Astrocyte of the spinal cord (primary cell): Measurements from ENCODE around the gene CAMTA1.

Source experiments
- DNase-seq: peaks from one replicate; pipeline ENCODE4 v3.0.0; 2011; ENCODE audit warnings: low read depth, low spot score
- H3K4me3 ChIP-seq: 2 replicates; pipeline ENCODE4 v1.5.1; 2011; ENCODE audit warnings: low read depth, mild to moderate bottlenecking, low read length, moderate library complexity
- in situ Hi-C: cut with HindIII; loops from 2 replicates; pipeline ENCODE4 v1.10.0; 2017; ENCODE audit warnings: low sequenced_read_pairs
- TF ChIP-seq, protein P1 (sequence below): IDR thresholded peaks from 2 replicates; pipeline ENCODE4 v1.5.1; 2012; ENCODE audit warnings: low read depth, mild to moderate bottlenecking, low read length, inconsistent platforms

Gene CAMTA1

DNA sequence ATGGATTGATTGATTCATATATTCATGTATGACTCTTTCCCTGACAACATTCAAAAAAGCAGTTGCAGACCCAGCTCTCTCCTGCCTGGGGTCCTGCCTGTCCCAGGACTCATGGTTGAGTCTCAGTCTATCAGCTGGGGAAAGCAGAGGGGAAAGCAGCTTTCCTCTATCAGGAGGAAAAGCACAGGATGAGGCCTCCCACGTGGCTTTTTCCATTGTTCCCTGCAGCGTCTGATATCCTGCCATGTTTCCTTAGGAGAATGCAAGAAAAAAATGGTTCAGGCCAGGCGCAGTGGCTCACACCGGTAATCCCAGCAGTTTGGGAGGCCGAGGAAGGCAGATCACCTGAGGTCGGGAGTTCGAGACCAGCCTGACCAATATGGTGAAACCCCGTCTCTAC, 852.8 kb downstream of the CAMTA1 start:
- in situ Hi-C loops = no loop called here

DNA sequence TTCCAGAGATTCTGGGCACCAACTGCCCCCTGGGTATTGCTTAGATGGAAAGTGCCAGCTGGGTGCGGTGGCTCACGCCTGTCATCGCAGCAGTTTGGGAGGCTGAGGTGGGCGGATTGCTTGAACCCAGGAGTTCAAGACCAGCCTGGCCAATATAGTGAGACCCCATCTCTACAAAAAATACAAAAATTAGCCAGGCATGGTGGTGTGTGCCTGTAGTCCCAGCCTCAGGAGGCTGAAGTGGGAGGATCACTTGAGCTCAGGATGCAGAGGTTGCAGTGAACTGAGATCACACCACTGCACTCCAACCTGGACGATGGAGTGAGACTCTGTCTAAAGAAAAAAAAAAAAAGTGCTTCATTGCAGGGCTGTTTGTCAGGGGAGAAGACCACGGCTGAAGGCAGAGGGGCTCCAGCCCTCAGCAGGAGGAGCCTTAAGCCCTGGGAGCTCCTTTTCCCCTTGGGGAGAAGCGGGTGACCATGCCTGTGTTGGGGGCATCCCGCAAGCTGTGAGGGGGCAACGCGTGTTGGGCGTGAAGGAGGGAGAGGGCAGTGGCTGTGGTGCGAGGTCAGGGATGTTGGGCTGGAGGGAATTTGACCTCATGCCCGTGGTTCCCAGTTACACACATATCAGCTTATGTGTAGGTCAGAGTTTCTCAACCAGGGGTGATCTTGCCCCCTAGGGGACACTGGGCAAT, 854.3 kb downstream of the CAMTA1 start:
- DNase-seq = no peak
- in situ Hi-C loops = no loop called here
- TF ChIP-seq, protein P1, sequence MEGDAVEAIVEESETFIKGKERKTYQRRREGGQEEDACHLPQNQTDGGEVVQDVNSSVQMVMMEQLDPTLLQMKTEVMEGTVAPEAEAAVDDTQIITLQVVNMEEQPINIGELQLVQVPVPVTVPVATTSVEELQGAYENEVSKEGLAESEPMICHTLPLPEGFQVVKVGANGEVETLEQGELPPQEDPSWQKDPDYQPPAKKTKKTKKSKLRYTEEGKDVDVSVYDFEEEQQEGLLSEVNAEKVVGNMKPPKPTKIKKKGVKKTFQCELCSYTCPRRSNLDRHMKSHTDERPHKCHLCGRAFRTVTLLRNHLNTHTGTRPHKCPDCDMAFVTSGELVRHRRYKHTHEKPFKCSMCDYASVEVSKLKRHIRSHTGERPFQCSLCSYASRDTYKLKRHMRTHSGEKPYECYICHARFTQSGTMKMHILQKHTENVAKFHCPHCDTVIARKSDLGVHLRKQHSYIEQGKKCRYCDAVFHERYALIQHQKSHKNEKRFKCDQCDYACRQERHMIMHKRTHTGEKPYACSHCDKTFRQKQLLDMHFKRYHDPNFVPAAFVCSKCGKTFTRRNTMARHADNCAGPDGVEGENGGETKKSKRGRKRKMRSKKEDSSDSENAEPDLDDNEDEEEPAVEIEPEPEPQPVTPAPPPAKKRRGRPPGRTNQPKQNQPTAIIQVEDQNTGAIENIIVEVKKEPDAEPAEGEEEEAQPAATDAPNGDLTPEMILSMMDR = no peak
- H3K4me3 ChIP-seq = no peak overlapping the region

More for the DNA sequence above, 852.8 kb downstream of the CAMTA1 start:
- no peak overlapping the region for H3K4me3 ChIP-seq
- DNase-seq = no peak
- TF ChIP-seq, protein P1 = no peak

DNA sequence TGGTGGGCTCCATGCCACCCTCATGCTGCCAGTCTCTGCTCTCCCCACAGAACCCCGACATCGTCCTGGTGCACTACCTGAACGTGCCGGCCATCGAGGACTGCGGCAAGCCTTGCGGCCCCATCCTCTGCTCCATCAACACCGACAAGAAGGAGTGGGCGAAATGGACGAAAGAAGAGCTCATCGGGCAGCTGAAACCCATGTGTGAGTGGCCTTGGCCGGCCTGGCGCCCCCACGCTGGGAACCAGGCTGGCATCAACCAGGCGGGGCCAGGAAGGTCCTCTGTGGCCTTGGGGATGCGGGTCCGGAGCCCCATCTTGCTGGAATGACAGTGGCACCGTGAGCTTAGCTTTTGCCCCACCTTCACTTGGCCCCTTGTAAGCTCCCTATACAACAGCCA, 855.1 kb downstream of the CAMTA1 start:
- in situ Hi-C loops = no loop called here

DNA sequence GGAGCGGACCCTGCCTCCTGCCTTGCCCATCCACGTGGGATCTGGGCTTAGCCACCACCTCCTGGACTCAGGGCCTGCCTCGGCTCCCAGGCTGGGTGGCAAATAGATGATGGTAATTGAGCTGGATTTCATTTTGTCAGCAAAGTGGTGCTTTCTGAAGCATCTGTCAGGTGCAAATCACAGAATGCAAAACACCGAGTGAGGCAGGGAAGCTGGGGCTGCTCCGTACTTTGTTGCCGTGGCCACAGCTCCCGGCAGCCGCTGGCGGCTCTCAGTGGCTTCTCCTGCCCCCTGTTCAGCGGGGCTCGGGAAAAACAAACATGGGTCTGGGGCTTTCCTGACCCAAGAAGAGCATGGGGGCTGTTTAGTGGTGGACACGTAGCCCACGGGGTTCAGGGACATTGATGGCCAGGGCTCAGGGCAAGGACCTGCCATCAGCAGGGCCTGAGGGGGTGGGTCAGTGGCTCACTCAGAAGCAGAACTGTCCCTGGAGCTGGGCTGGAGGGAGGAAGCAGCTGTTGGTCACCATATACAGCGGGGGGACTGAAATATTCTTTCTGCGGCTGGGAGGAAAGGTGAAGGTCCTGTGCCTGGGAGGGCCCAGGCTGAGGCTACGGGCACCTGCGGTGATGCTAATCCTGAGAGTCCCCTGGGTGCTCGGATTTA, 855.8 kb downstream of the CAMTA1 start:
- in situ Hi-C loops = no loop called here
- TF ChIP-seq, protein P1 = no peak

More for the DNA sequence above, 855.1 kb downstream of the CAMTA1 start:
- no peak overlapping the region for H3K4me3 ChIP-seq
- TF ChIP-seq, protein P1 = no peak
- DNase-seq = no peak

DNA sequence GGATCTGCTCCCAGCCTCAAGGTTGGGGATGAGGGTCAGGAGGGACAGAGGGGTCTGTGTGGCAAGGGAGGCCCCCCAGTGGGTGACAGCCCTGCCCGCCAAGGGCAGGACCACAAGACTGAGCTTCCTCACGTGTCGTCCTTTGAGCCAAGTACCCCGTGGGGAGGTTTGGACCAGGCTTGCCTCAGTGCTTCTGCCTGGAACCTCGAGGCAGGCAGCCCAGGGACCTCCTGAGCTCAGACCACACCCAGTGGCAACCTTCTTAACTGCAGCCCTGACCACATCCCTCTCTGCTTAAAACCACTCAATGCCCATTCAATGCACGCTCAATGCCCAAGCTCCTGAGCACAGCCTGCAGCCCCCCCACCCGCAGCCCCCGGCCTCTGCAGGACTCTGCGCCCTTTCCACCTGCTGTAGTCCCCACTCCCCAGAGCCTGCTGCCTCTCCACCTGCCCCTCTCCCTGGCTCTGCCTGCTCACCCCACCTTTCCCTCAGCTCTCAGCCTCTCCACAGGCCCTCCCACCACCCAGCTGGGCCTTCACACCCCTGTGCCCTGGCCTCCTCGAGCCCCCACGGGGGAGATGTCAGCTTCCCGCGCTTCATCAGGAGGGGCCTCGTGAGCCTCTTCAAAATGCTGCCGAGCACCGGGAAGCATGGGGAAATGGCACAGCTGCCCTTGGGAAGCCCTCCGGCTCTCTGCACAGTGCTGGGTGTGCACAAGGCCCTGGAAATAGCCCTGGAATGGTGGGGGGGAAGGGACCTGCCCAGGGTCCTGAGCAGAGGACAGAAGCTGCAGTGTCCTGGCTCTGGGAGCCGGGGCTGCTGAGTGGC, 856.5 kb downstream of the CAMTA1 start:
- no peak for DNase-seq
- in situ Hi-C loops = no loop called here
- TF ChIP-seq, protein P1 = peak; percentile 6

More for the DNA sequence above, 855.8 kb downstream of the CAMTA1 start:
- no peak for DNase-seq
- no peak overlapping the region for H3K4me3 ChIP-seq

DNA sequence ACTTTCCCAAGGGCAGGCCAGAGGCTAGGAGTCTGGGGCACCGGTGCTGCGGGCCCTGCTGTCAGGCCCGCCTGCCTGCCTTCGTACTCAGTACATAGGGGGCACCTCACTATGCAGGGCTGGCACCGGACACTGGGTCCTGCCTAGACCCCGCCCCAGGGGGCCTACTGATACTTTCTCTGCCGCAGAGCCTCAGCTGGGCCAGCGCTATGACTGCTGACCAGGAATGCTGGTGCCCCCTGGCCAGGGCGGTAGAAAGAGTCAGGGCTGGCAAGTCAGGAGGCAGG, 857.1 kb downstream of the CAMTA1 start:
- TF ChIP-seq, protein P1 = no peak
- H3K4me3 ChIP-seq = no peak overlapping the region
- in situ Hi-C loops = no loop called here
- no peak for DNase-seq

More for the DNA sequence above, 856.5 kb downstream of the CAMTA1 start:
- H3K4me3 ChIP-seq = no peak overlapping the region
